Measurements from ENCODE around the gene MAML3.

The MAML3 gene

GRCh38 chr4:139844057-139844456 is 309.9 kb downstream of the MAML3 start:
- Histone ChIP-seq H3K9ac (ENCODE audit: low read length) (no peak overlapping the region), H4K20me1 (ENCODE audit: insufficient read depth, low read length) (no peaks in the 10 kb centered on the region), H3K27me3 (ENCODE audit: low read depth, low read length) (peaks cover 83% of the 10 kb centered on the region), H3K79me2 (ENCODE audit: low read length) (no peaks in the 10 kb centered on the region), H3K36me3 (replicated peaks; ENCODE audit: low read depth, low read length) (no peaks in the 10 kb centered on the region), H3K4me3 (ENCODE audit: low read length) (no peak overlapping the region), H2AFZ (ENCODE audit: low read depth, low read length) (no peak overlapping the region), H3K4me2 (ENCODE audit: low read length) (no peak overlapping the region), H3K4me1 (ENCODE audit: low read length) (no peaks in the 10 kb centered on the region), H3K27ac (ENCODE audit: low read length) (no peak overlapping the region), H3K9me3 (ENCODE audit: insufficient read depth, low read length) (no peaks in the 10 kb centered on the region)
- TF ChIP-seq CTCF (IDR thresholded peaks at IDR 0.05; ENCODE audit: low read depth, low read length) (no peak), EZH2phosphoT487 (IDR thresholded peaks at IDR 0.05; ENCODE audit: low read depth) (no peak)

GRCh38 chr4:139843641-139844040 is 310.3 kb downstream of the MAML3 start:
- H2AFZ ChIP-seq (ENCODE audit: low read depth, low read length) = no peak overlapping the region
- H3K9ac ChIP-seq (ENCODE audit: low read length) = no peak overlapping the region
- H3K4me3 ChIP-seq (ENCODE audit: low read length) = no peak overlapping the region
- no peaks in the 10 kb centered on the region for H3K4me1 ChIP-seq (ENCODE audit: low read length)
- no peak overlapping the region for H3K27ac ChIP-seq (ENCODE audit: low read length)
- H3K27me3 ChIP-seq (ENCODE audit: low read depth, low read length) = peaks cover 83% of the 10 kb centered on the region
- TF ChIP-seq EZH2phosphoT487 (IDR thresholded peaks at IDR 0.05; ENCODE audit: low read depth) = no peak
- TF ChIP-seq CTCF (IDR thresholded peaks at IDR 0.05; ENCODE audit: low read depth, low read length) = no peak
- H3K9me3 ChIP-seq (ENCODE audit: insufficient read depth, low read length) = no peaks in the 10 kb centered on the region
- H3K4me2 ChIP-seq (ENCODE audit: low read length) = no peak overlapping the region
- no peaks in the 10 kb centered on the region for H3K79me2 ChIP-seq (ENCODE audit: low read length)
- no peaks in the 10 kb centered on the region for H4K20me1 ChIP-seq (ENCODE audit: insufficient read depth, low read length)
- H3K36me3 ChIP-seq (replicated peaks; ENCODE audit: low read depth, low read length) = no peaks in the 10 kb centered on the region

GRCh38 chr4:139841464-139842195 is 312.4 kb downstream of the MAML3 start:
- H3K36me3 ChIP-seq (replicated peaks; ENCODE audit: low read depth, low read length) = no peaks in the 10 kb centered on the region
- H3K4me3 ChIP-seq (ENCODE audit: low read length) = no peak overlapping the region
- H3K4me2 ChIP-seq (ENCODE audit: low read length) = no peak overlapping the region
- no peak overlapping the region for H3K9ac ChIP-seq (ENCODE audit: low read length)
- H4K20me1 ChIP-seq (ENCODE audit: insufficient read depth, low read length) = no peaks in the 10 kb centered on the region
- no peaks in the 10 kb centered on the region for H3K4me1 ChIP-seq (ENCODE audit: low read length)
- H2AFZ ChIP-seq (ENCODE audit: low read depth, low read length) = no peak overlapping the region
- TF ChIP-seq EZH2phosphoT487 (IDR thresholded peaks at IDR 0.05; ENCODE audit: low read depth) (no peak), CTCF (IDR thresholded peaks at IDR 0.05; ENCODE audit: low read depth, low read length) (no peak)
- H3K27ac ChIP-seq (ENCODE audit: low read length) = no peak overlapping the region
- peaks cover 69% of the 10 kb centered on the region for H3K27me3 ChIP-seq (ENCODE audit: low read depth, low read length)
- H3K9me3 ChIP-seq (ENCODE audit: insufficient read depth, low read length) = no peaks in the 10 kb centered on the region
- no peaks in the 10 kb centered on the region for H3K79me2 ChIP-seq (ENCODE audit: low read length)

- H3K4me1 ChIP-seq (ENCODE audit: low read length) = no peaks in the 10 kb centered on the region
- TF ChIP-seq CTCF (IDR thresholded peaks at IDR 0.05; ENCODE audit: low read depth, low read length) (no peak), EZH2phosphoT487 (IDR thresholded peaks at IDR 0.05; ENCODE audit: low read depth) (no peak)
- H3K36me3 ChIP-seq (replicated peaks; ENCODE audit: low read depth, low read length) = no peaks in the 10 kb centered on the region
- H3K4me2 ChIP-seq (ENCODE audit: low read length) = no peak overlapping the region
- H3K79me2 ChIP-seq (ENCODE audit: low read length) = no peaks in the 10 kb centered on the region
- no peaks in the 10 kb centered on the region for H3K9me3 ChIP-seq (ENCODE audit: insufficient read depth, low read length)
- H2AFZ ChIP-seq (ENCODE audit: low read depth, low read length) = no peak overlapping the region
- peaks cover 63% of the 10 kb centered on the region for H3K27me3 ChIP-seq (ENCODE audit: low read depth, low read length)
- H3K4me3 ChIP-seq (ENCODE audit: low read length) = no peak overlapping the region
- no peak overlapping the region for H3K9ac ChIP-seq (ENCODE audit: low read length)
- no peaks in the 10 kb centered on the region for H4K20me1 ChIP-seq (ENCODE audit: insufficient read depth, low read length)
- H3K27ac ChIP-seq (ENCODE audit: low read length) = no peak overlapping the region
Observed at GRCh38 chr4:139840773-139841172, 313.2 kb downstream of the MAML3 start.
